Trophoblast cell (in vitro differentiated cells and primary cell): Measurements from ENCODE around the gene MCF2.

ENCODE experiments used
- DNase-seq, 2 donors: peaks; one replicate each; pipeline ENCODE4 v3.0.0-alpha.2; 2016
- H2AFZ ChIP-seq: 2 replicates; pipeline ENCODE4 v1.6.1; 2013; ENCODE audit warnings: low read length, moderate library complexity, mild to moderate bottlenecking; ENCODE audit not compliant: insufficient read depth, poor library complexity
- H2AK5ac ChIP-seq: 2 replicates; pipeline ENCODE4 v1.6.1; 2013; ENCODE audit warnings: mild to moderate bottlenecking, low read length
- H2BK120ac ChIP-seq: 2 replicates; pipeline ENCODE4 v1.6.1; 2013; ENCODE audit warnings: low read length, mild to moderate bottlenecking, moderate library complexity; ENCODE audit not compliant: insufficient read depth, poor library complexity
- H2BK12ac ChIP-seq: 2 replicates; pipeline ENCODE4 v1.6.1; 2013; ENCODE audit warnings: mild to moderate bottlenecking, low read length, moderate library complexity
- H2BK5ac ChIP-seq: 2 replicates; pipeline ENCODE4 v1.6.1; 2013; ENCODE audit warnings: low read length, low read depth, moderate library complexity, mild to moderate bottlenecking; ENCODE audit not compliant: poor library complexity
- H3K14ac ChIP-seq: 2 replicates; pipeline ENCODE4 v1.6.1; 2013; ENCODE audit warnings: mild to moderate bottlenecking, low read length
- H3K18ac ChIP-seq: 2 replicates; pipeline ENCODE4 v1.6.1; 2013; ENCODE audit warnings: mild to moderate bottlenecking, low read length
- H3K23ac ChIP-seq: 2 replicates; pipeline ENCODE4 v1.6.1; 2013; ENCODE audit warnings: low read length
- H3K27ac ChIP-seq: 2 replicates; pipeline ENCODE4 v1.5.1; 2013; ENCODE audit warnings: low read depth, mild to moderate bottlenecking, inconsistent platforms, low read length, moderate library complexity
- H3K27me3 ChIP-seq: 2 replicates; pipeline ENCODE4 v1.6.1; 2013; ENCODE audit warnings: inconsistent platforms, mild to moderate bottlenecking, low read length, moderate library complexity; ENCODE audit not compliant: insufficient read depth
- H3K36me3 ChIP-seq, 2 experiments: 1 replicate in 1 of 2; 2 replicates in 1 of 2; pipeline ENCODE4 v1.6.1; 2013; ENCODE audit warnings: low read length in 2 of 2, mild to moderate bottlenecking in 2 of 2, moderate library complexity in 1 of 2; ENCODE audit not compliant: insufficient read depth in 2 of 2, control insufficient read depth in 1 of 2
- H3K4ac ChIP-seq: 2 replicates; pipeline ENCODE4 v1.6.1; 2013; ENCODE audit warnings: low read depth, mild to moderate bottlenecking, low read length, moderate library complexity
- H3K4me1 ChIP-seq, 2 experiments: 1 replicate in 1 of 2; 2 replicates in 1 of 2; pipeline ENCODE4 v1.6.1; 2013; ENCODE audit warnings: low read length in 2 of 2, mild to moderate bottlenecking in 2 of 2, moderate library complexity in 1 of 2; ENCODE audit not compliant: insufficient read depth in 2 of 2, control insufficient read depth in 1 of 2
- H3K4me2 ChIP-seq: 2 replicates; pipeline ENCODE4 v1.6.1; 2013; ENCODE audit warnings: inconsistent platforms, mild to moderate bottlenecking, low read length, moderate library complexity
- H3K4me3 ChIP-seq: 2 replicates; pipeline ENCODE4 v1.5.1; 2013; ENCODE audit warnings: mild to moderate bottlenecking, low read depth, low read length, inconsistent platforms
- H3K79me1 ChIP-seq: one replicate; pipeline ENCODE4 v1.6.1; 2013; ENCODE audit warnings: low read length
- H3K79me2 ChIP-seq: 2 replicates; pipeline ENCODE4 v1.6.1; 2013; ENCODE audit warnings: low read length, mild to moderate bottlenecking; ENCODE audit not compliant: control insufficient read depth, insufficient read depth, poor library complexity
- H3K9ac ChIP-seq: 2 replicates; pipeline ENCODE4 v1.6.1; 2013; ENCODE audit warnings: mild to moderate bottlenecking, low read length
- H3K9me3 ChIP-seq: 2 replicates; pipeline ENCODE4 v1.6.1; 2013; ENCODE audit warnings: low read depth, mild to moderate bottlenecking, control low read depth, inconsistent platforms, low read length; ENCODE audit not compliant: insufficient read depth
- H4K12ac ChIP-seq: 2 replicates; pipeline ENCODE4 v1.6.1; 2013; ENCODE audit warnings: low read depth, mild to moderate bottlenecking, low read length, moderate library complexity
- H4K8ac ChIP-seq: 2 replicates; pipeline ENCODE4 v1.6.1; 2013; ENCODE audit warnings: low read depth, mild to moderate bottlenecking, low read length, moderate library complexity
- H4K91ac ChIP-seq: one replicate; pipeline ENCODE4 v1.6.1; 2013; ENCODE audit warnings: low read depth, mild to moderate bottlenecking, low read length, moderate library complexity
- WGBS: extraction: QIAGEN DNeasy Blood & Tissue Kit; methylation state at CpG from one replicate; pipeline ENCODE4 v1.1.7; 2013; ENCODE audit warnings: missing lambda C conversion rate; ENCODE audit not compliant: insufficient read length, insufficient coverage; ENCODE audit errors: extremely low coverage; 5-methylcytosine and 5-hydroxymethylcytosine counted together

MCF2 gene

GRCh38 chrX:139544591-139544990, 163.4 kb downstream of the MCF2 start:
- H2AFZ ChIP-seq: no peak overlapping the region
- no peak overlapping the region for H4K91ac ChIP-seq
- no peak overlapping the region for H3K14ac ChIP-seq
- no peak overlapping the region for H2BK12ac ChIP-seq
- DNase-seq: no peak
- H3K79me1 ChIP-seq: no peaks in the 10 kb centered on the region
- no peaks in the 10 kb centered on the region for H3K9me3 ChIP-seq
- H3K36me3 ChIP-seq: no peaks in the 10 kb centered on the region
- no peaks in the 10 kb centered on the region for H3K79me2 ChIP-seq
- H3K4me3 ChIP-seq: no peak overlapping the region
- no peak overlapping the region for H4K12ac ChIP-seq
- H3K4ac ChIP-seq: no peak overlapping the region
- no peak overlapping the region for H3K27ac ChIP-seq
- no peak overlapping the region for H3K23ac ChIP-seq
- no peaks in the 10 kb centered on the region for H3K27me3 ChIP-seq
- H2BK120ac ChIP-seq: no peak overlapping the region
- no peak overlapping the region for H3K18ac ChIP-seq
- H2BK5ac ChIP-seq: no peak overlapping the region
- no peak overlapping the region for H4K8ac ChIP-seq
- H3K4me2 ChIP-seq: no peak overlapping the region
- H3K9ac ChIP-seq: no peak overlapping the region
- H3K4me1 ChIP-seq: no peaks in the 10 kb centered on the region
- H2AK5ac ChIP-seq: no peak overlapping the region
- no CpG with 5 or more reads among the region's 3 CpGs for WGBS

- Histone ChIP-seq H3K23ac (no peak overlapping the region), H3K4me2 (no peak overlapping the region), H3K79me1 (no peaks in the 10 kb centered on the region), H2AK5ac (no peak overlapping the region), H3K36me3 (no peaks in the 10 kb centered on the region), H3K14ac (no peak overlapping the region), H2BK5ac (no peak overlapping the region), H3K27ac (no peak overlapping the region), H3K4me3 (no peak overlapping the region), H2AFZ (no peak overlapping the region), H4K12ac (no peak overlapping the region), H3K4me1 (no peaks in the 10 kb centered on the region), H3K9ac (no peak overlapping the region), H3K4ac (no peak overlapping the region), H4K91ac (no peak overlapping the region), H2BK120ac (no peak overlapping the region), H4K8ac (no peak overlapping the region), H2BK12ac (no peak overlapping the region), H3K27me3 (no peaks in the 10 kb centered on the region), H3K79me2 (no peaks in the 10 kb centered on the region), H3K9me3 (no peaks in the 10 kb centered on the region), H3K18ac (no peak overlapping the region)
- WGBS: no CpG with 5 or more reads among the region's 4 CpGs
- no peak for DNase-seq
Observed at GRCh38 chrX:139543920-139544319, 164.0 kb downstream of the MCF2 start.

GRCh38 chrX:139542652-139543051, 165.3 kb downstream of the MCF2 start:
- H3K79me2 ChIP-seq: no peaks in the 10 kb centered on the region
- H2BK120ac ChIP-seq: no peak overlapping the region
- no peak overlapping the region for H3K23ac ChIP-seq
- no peaks in the 10 kb centered on the region for H3K79me1 ChIP-seq
- H2AFZ ChIP-seq: no peak overlapping the region
- H4K12ac ChIP-seq: no peak overlapping the region
- no peak overlapping the region for H3K4me2 ChIP-seq
- H3K36me3 ChIP-seq: no peaks in the 10 kb centered on the region
- H3K14ac ChIP-seq: no peak overlapping the region
- H3K18ac ChIP-seq: no peak overlapping the region
- no peak overlapping the region for H2BK12ac ChIP-seq
- no peak overlapping the region for H3K9ac ChIP-seq
- no peak overlapping the region for H3K27ac ChIP-seq
- H2AK5ac ChIP-seq: no peak overlapping the region
- no peak overlapping the region for H4K91ac ChIP-seq
- no peak overlapping the region for H3K4ac ChIP-seq
- no peak overlapping the region for H4K8ac ChIP-seq
- WGBS: no CpG with 5 or more reads among the region's 1 CpG
- DNase-seq: no peak
- H3K4me1 ChIP-seq: no peaks in the 10 kb centered on the region
- no peak overlapping the region for H3K4me3 ChIP-seq
- H2BK5ac ChIP-seq: no peak overlapping the region
- H3K9me3 ChIP-seq: no peaks in the 10 kb centered on the region
- no peaks in the 10 kb centered on the region for H3K27me3 ChIP-seq

GRCh38 chrX:139538907-139539790, 168.8 kb downstream of the MCF2 start:
- no peak overlapping the region for H3K4me2 ChIP-seq
- no peak overlapping the region for H2AK5ac ChIP-seq
- no peak overlapping the region for H2AFZ ChIP-seq
- no peaks in the 10 kb centered on the region for H3K36me3 ChIP-seq
- H3K4me3 ChIP-seq: no peak overlapping the region
- H3K4ac ChIP-seq: no peak overlapping the region
- no peaks in the 10 kb centered on the region for H3K27me3 ChIP-seq
- H3K9ac ChIP-seq: no peak overlapping the region
- no peak overlapping the region for H2BK120ac ChIP-seq
- H3K9me3 ChIP-seq: no peaks in the 10 kb centered on the region
- no peak overlapping the region for H4K8ac ChIP-seq
- no peaks in the 10 kb centered on the region for H3K79me1 ChIP-seq
- H4K12ac ChIP-seq: no peak overlapping the region
- no peak overlapping the region for H3K14ac ChIP-seq
- no peak overlapping the region for H3K23ac ChIP-seq
- no peak for DNase-seq
- H2BK12ac ChIP-seq: no peak overlapping the region
- no peak overlapping the region for H2BK5ac ChIP-seq
- H3K18ac ChIP-seq: no peak overlapping the region
- no peak overlapping the region for H4K91ac ChIP-seq
- no peaks in the 10 kb centered on the region for H3K79me2 ChIP-seq
- no CpG with 5 or more reads among the region's 3 CpGs for WGBS
- H3K4me1 ChIP-seq: no peaks in the 10 kb centered on the region
- no peak overlapping the region for H3K27ac ChIP-seq
